Liver (tissue), 9 donors: ENCODE results near the gene IFIT3. TPM values are rescaled to one million over a fixed set of nuclear protein-coding genes. Genes with fewer than 3 reads are reported as not detected.

ENCODE experiments used
- DNase-seq: peaks from one replicate; pipeline ENCODE4 v3.0.0-alpha.2; 2017; ENCODE audit warnings: low spot score
- H3K27ac ChIP-seq, 2 donors: one replicate each; pipeline ENCODE4 v1.7.0; 2013; ENCODE audit warnings: inconsistent platforms in 2 of 2, low read length in 2 of 2, control low read depth in 1 of 2, low read depth in 1 of 2, mild to moderate bottlenecking in 1 of 2
- H3K27me3 ChIP-seq, 4 donors: one replicate each; pipeline versions ENCODE4 v1.6.1 to v1.7.0; 2013; ENCODE audit warnings: low read length in 3 of 4, inconsistent platforms in 1 of 4, mild to moderate bottlenecking in 1 of 4, moderate library complexity in 1 of 4; ENCODE audit not compliant: control insufficient read depth in 4 of 4, insufficient read depth in 4 of 4
- H3K36me3 ChIP-seq, 4 donors: one replicate each; pipeline versions ENCODE4 v1.6.1 to v1.7.0; 2013; ENCODE audit warnings: low read length in 3 of 4, mild to moderate bottlenecking in 3 of 4, low read depth in 1 of 4, moderate library complexity in 1 of 4; ENCODE audit not compliant: control insufficient read depth in 4 of 4, insufficient read depth in 3 of 4
- H3K4me1 ChIP-seq, 4 donors: one replicate each; pipeline versions ENCODE4 v1.6.1 to v1.7.0; 2013; ENCODE audit warnings: low read length in 3 of 4, mild to moderate bottlenecking in 3 of 4, moderate library complexity in 1 of 4; ENCODE audit not compliant: control insufficient read depth in 4 of 4, insufficient read depth in 4 of 4
- H3K4me3 ChIP-seq, 3 donors: one replicate each; pipeline versions ENCODE4 v1.6.1 to v1.7.0; 2013; ENCODE audit warnings: low read length in 3 of 3, control low read depth in 1 of 3, low read depth in 1 of 3, mild to moderate bottlenecking in 1 of 3
- H3K9ac ChIP-seq, 2 donors: one replicate each; pipeline ENCODE4 v1.7.0; 2013; ENCODE audit warnings: low read length in 2 of 2, mild to moderate bottlenecking in 2 of 2, moderate library complexity in 2 of 2, control low read depth in 1 of 2, low read depth in 1 of 2
- H3K9me3 ChIP-seq, 4 donors: one replicate each; pipeline versions ENCODE4 v1.6.1 to v1.7.0; 2013; ENCODE audit warnings: low read length in 3 of 4; ENCODE audit not compliant: control insufficient read depth in 4 of 4
- EGR1 ChIP-seq, 2 donors: IDR thresholded peaks; 2 replicates each; pipeline ENCODE4 v1.6.1; 2016 to 2018; ENCODE audit warnings: antibody characterized with exemption in 2 of 2, low read depth in 2 of 2
- FOXA2 ChIP-seq: IDR thresholded peaks from 2 replicates; pipeline ENCODE4 v1.6.1; 2016; ENCODE audit warnings: antibody characterized with exemption
- GABPA ChIP-seq, 2 donors: IDR thresholded peaks in 1 of 2; conservative IDR thresholded peaks in 1 of 2; 2 replicates each; pipeline ENCODE4 v1.6.1; 2016; ENCODE audit warnings: antibody characterized with exemption in 2 of 2, mild to moderate bottlenecking in 1 of 2, moderate library complexity in 1 of 2
- HNF4A ChIP-seq, 2 donors: conservative IDR thresholded peaks; 2 replicates each; pipeline ENCODE4 v1.6.1; 2016; ENCODE audit warnings: antibody characterized with exemption in 2 of 2, mild to moderate bottlenecking in 2 of 2
- JUND ChIP-seq, 2 donors: IDR thresholded peaks; 2 replicates each; pipeline ENCODE4 v1.6.1; 2016; ENCODE audit warnings: antibody characterized with exemption in 2 of 2
- NR2F2 ChIP-seq: IDR thresholded peaks from 2 replicates; pipeline ENCODE4 v1.6.1; 2016; ENCODE audit warnings: antibody characterized with exemption
- RAD21 ChIP-seq, 2 donors: IDR thresholded peaks; 2 replicates each; pipeline ENCODE4 v1.6.1; 2016; ENCODE audit warnings: antibody characterized with exemption in 2 of 2, mild to moderate bottlenecking in 2 of 2
- RXRA ChIP-seq, 2 donors: IDR thresholded peaks; 2 replicates each; pipeline ENCODE4 v1.6.1; 2017 to 2018; ENCODE audit warnings: antibody characterized with exemption in 2 of 2, mild to moderate bottlenecking in 1 of 2
- TAF1 ChIP-seq: conservative IDR thresholded peaks from 2 replicates; pipeline ENCODE4 v1.6.1; 2016; ENCODE audit warnings: antibody characterized with exemption, mild to moderate bottlenecking
- YY1 ChIP-seq: IDR thresholded peaks from 2 replicates; pipeline ENCODE4 v1.6.1; 2016; ENCODE audit warnings: antibody characterized with exemption, mild to moderate bottlenecking
- WGBS: extraction: QIAGEN DNeasy Blood & Tissue Kit; methylation state at CpG from one replicate; pipeline ENCODE4 v1.1.7; 2013; 5-methylcytosine and 5-hydroxymethylcytosine counted together
- polyA plus RNA-seq, 2 donors: library from polyadenylated mRNA; stranded (reverse) in 1 of 2; unstranded in 1 of 2; fragments of 200-250 nt in 1 of 2; fragments of >200 nt in 1 of 2; fragmentation: Nextera tagmentation in 1 of 2; extraction: Ambion mirVana in 1 of 2; gene quantifications; one replicate each; pipeline versions ENCODE4 v1.2.1 to v1.2.3, GENCODE V29; 2013 to 2015
- total RNA-seq, 2 donors: library from RNA; depleted of rRNA; stranded (reverse); fragments of >200 nt; gene quantifications; one replicate each; pipeline ENCODE4 v1.2.3, GENCODE V29; 2014
- TF ChIP-seq, protein P1 (sequence below): fragments of 150-350 bp; IDR thresholded peaks from 2 replicates; pipeline ENCODE4 v1.5.1; 2017; ENCODE audit warnings: improper control_type of control experiment, low read depth, low read length; ENCODE audit not compliant: missing input control
- TF ChIP-seq, protein P2 (sequence below): IDR thresholded peaks from 2 replicates; pipeline ENCODE4 v1.6.1; 2016; ENCODE audit warnings: antibody characterized with exemption
- donor health status: healthy.
- donor health status: healthy.
- donor health status: healthy.
- donor health status: healthy.
- donor health status: healthy.

IFIT3 gene
- total and polyA plus RNA-seq, 4 donors = 9.2 to 11.2 (median 10.4) TPM

DNA sequence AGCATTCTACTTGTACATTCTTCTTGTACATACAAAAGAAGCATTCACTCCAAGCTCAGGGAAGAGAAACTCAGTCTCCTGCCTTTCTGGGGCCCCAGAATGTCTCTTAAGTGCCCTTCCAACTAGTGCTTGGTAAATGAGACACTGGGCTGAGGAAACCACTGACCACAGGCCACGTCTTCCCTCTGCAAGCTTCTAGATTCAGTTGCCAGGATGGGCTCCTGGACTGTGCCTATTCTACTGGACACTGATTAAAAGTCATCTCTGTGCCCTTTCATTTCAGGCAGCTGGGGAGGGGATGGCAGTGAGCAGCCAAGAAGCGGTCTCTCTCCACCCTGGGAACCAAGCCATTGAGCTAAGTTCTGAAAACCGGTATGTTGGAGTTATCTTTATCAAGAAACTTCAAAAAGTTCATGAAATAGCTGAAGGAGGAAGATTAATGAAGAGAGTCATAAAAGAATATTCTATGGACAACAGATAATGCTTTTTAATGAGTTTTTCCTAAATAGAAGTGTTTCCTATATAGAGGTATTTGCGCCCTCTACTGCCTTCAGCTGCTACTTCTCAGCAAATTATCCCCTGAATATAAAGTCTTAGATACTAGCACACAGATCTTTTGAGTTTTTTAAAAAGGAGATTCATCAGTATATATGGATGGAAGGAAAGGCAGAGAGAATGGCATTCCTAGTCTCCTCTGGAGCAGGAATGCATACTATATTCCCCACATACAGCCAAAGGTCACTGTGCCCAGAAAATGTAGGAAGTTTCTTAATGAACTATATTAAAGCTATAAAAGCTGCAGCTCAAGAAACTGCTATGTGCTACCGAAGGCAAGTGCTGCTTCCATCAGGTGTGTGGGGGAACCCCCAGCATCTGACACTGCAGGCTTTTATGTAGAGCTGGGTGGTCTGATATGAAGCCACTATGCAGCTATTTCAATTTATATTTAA, 41.6 kb downstream of the IFIT3 start:
- no peak for DNase-seq
- H3K4me1 ChIP-seq = peaks cover 3 to 38% (median 27%) of the 10 kb centered on the region in 4 donors
- H3K27ac ChIP-seq = peak overlapping the region; percentile 40 to 55
- WGBS = 28% methylated on average over 5 of the region's 5 CpGs
- peak in 1 of 2 donors; percentile 21 for TF ChIP-seq HNF4A (conservative IDR thresholded peaks at IDR 0.05)
- TF ChIP-seq, protein P1, sequence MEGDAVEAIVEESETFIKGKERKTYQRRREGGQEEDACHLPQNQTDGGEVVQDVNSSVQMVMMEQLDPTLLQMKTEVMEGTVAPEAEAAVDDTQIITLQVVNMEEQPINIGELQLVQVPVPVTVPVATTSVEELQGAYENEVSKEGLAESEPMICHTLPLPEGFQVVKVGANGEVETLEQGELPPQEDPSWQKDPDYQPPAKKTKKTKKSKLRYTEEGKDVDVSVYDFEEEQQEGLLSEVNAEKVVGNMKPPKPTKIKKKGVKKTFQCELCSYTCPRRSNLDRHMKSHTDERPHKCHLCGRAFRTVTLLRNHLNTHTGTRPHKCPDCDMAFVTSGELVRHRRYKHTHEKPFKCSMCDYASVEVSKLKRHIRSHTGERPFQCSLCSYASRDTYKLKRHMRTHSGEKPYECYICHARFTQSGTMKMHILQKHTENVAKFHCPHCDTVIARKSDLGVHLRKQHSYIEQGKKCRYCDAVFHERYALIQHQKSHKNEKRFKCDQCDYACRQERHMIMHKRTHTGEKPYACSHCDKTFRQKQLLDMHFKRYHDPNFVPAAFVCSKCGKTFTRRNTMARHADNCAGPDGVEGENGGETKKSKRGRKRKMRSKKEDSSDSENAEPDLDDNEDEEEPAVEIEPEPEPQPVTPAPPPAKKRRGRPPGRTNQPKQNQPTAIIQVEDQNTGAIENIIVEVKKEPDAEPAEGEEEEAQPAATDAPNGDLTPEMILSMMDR = peak; percentile 60
- TF ChIP-seq RAD21 (IDR thresholded peaks at IDR 0.05) = peak; percentile 78 to 86
- TF ChIP-seq RXRA (IDR thresholded peaks at IDR 0.05) = peak in 1 of 2 donors; percentile 26
- no peak for TF ChIP-seq YY1
- no peaks in the 10 kb centered on the region for H3K27me3 ChIP-seq
- no peaks in the 10 kb centered on the region for H3K36me3 ChIP-seq
- no peak overlapping the region for H3K9ac ChIP-seq
- H3K9me3 ChIP-seq = no peaks in the 10 kb centered on the region
- H3K4me3 ChIP-seq = no peak overlapping the region

DNA sequence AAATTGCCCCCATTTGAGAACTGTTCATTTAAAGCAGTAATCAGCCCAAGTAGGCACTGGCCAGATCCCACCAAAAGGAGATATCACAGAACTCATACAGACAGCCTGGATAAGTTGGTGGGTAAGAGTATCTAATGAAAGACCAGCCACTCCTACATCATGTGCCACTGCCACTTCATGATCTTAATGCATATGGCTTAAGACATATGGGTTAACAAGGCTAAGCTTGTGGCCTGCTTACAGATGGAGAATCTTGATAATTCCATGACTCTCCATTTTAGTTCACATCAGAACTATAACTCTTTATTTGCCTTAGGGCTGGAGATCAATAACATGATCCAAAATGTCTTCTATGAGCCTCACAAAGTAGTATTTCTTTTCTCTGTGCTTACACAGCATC, 43.3 kb downstream of the IFIT3 start:
- H3K4me1 ChIP-seq = peaks cover 4 to 51% (median 37%) of the 10 kb centered on the region in 4 donors

DNA sequence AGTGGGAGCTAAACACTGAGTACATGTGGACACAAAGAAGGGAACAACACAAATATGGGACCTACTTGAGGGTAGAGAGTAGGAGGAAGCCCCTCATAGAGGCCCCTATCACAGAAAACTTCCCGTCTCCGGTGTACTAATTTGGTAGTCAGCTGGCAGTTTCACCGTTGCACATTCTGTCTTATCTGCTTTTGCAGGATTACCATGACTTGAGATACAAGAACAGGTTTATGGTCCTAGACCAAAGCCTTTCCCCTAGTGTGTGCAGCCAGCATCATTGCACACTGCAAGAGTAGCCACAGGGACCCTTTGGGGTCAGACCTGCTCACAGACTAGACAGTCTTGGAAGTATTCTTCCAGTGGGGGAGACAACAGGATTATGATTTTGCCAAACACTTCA, 44.2 kb downstream of the IFIT3 start:
- no peak overlapping the region for H3K27ac ChIP-seq
- TF ChIP-seq JUND (IDR thresholded peaks at IDR 0.05) = no peak
- no peak for TF ChIP-seq NR2F2
- TF ChIP-seq, protein P2, sequence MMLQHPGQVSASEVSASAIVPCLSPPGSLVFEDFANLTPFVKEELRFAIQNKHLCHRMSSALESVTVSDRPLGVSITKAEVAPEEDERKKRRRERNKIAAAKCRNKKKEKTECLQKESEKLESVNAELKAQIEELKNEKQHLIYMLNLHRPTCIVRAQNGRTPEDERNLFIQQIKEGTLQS = no peak
- no peak for TF ChIP-seq EGR1 (IDR thresholded peaks at IDR 0.05; ENCODE audit: low read depth in 2 of 2)
- no peak for TF ChIP-seq GABPA (IDR thresholded peaks at IDR 0.05 in 1 of 2, conservative IDR thresholded peaks at IDR 0.05 in 1 of 2)
- H3K9me3 ChIP-seq = no peaks in the 10 kb centered on the region
- DNase-seq = no peak
- H3K4me1 ChIP-seq = peaks cover 4 to 51% (median 37%) of the 10 kb centered on the region in 4 donors
- H3K4me3 ChIP-seq = no peak overlapping the region
- H3K9ac ChIP-seq = no peak overlapping the region
- WGBS = 89% methylated on average over 3 of the region's 3 CpGs
- H3K27me3 ChIP-seq = no peaks in the 10 kb centered on the region
- H3K36me3 ChIP-seq = no peaks in the 10 kb centered on the region

More for the DNA sequence above, 43.3 kb downstream of the IFIT3 start:
- Histone ChIP-seq H3K36me3 (no peaks in the 10 kb centered on the region), H3K27ac (no peak overlapping the region), H3K9ac (no peak overlapping the region), H3K9me3 (no peaks in the 10 kb centered on the region), H3K27me3 (no peaks in the 10 kb centered on the region), H3K4me3 (no peak overlapping the region)
- TF ChIP-seq JUND (IDR thresholded peaks at IDR 0.05) (no peak), HNF4A (conservative IDR thresholded peaks at IDR 0.05) (no peak), RAD21 (IDR thresholded peaks at IDR 0.05) (no peak), TAF1 (no peak), RXRA (IDR thresholded peaks at IDR 0.05) (no peak), FOXA2 (no peak)
- TF ChIP-seq, protein P2 = no peak
- no peak for DNase-seq
